Right renal cortex interstitium (tissue), 3 donors: ENCODE data around the gene DGKB. TPM values are rescaled to one million over a fixed set of nuclear protein-coding genes. Genes with fewer than 3 reads are reported as not detected.

ENCODE experiments used
- DNase-seq, 3 donors: peaks; one replicate each; pipeline ENCODE4 v3.0.0-alpha.2; 2013; ENCODE audit warnings: low read depth in 3 of 3, low spot score in 2 of 3
- polyA plus RNA-seq, 3 donors: library from polyadenylated mRNA; unstranded; fragments of 120-200 nt; gene quantifications; one replicate each; pipeline ENCODE4 v1.2.1, GENCODE V29; 2013; ENCODE audit not compliant: insufficient read length in 3 of 3

The DGKB gene
- polyA plus RNA-seq, 3 donors: 2.5 to 3.9 (median 2.7) TPM

DNA sequence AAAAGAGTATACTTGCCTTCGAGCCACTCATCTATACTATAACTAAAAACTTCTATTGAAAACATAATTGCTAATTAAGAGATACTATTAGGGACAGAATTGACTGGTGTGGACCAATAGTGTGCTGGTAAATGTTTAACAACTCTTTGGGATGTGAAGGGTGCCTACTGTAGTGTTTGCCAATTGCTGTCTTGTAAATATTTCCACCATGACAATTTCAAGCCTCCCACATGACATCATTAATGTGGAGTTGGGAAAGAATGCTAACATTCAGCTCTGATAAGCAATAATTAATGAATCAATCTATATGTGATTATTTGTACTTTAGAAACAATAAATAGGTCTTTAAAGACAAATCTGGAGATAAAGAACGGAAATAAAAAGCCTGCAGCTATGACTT is 136.8 kb downstream of the DGKB start:
- no peak for DNase-seq

DNA sequence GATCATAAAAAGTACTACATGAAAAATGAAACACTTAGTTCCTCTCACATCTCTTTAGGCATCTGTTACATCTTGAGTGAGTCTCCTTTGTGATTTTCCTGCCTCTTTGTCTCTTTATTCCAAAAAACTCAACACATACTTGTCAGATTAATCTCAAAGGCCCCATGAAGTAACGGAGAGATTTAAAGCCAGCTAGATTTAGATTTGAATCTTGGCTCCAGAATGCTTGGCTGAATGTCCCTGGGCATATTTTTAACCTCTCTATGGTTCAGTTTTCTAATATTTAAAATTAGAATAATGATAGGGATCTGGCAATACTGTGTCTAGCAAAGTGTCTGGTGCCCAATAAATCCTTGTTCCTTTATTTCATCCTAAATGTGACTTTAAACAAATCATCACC is 140.0 kb downstream of the DGKB start:
- no peak for DNase-seq

DNA sequence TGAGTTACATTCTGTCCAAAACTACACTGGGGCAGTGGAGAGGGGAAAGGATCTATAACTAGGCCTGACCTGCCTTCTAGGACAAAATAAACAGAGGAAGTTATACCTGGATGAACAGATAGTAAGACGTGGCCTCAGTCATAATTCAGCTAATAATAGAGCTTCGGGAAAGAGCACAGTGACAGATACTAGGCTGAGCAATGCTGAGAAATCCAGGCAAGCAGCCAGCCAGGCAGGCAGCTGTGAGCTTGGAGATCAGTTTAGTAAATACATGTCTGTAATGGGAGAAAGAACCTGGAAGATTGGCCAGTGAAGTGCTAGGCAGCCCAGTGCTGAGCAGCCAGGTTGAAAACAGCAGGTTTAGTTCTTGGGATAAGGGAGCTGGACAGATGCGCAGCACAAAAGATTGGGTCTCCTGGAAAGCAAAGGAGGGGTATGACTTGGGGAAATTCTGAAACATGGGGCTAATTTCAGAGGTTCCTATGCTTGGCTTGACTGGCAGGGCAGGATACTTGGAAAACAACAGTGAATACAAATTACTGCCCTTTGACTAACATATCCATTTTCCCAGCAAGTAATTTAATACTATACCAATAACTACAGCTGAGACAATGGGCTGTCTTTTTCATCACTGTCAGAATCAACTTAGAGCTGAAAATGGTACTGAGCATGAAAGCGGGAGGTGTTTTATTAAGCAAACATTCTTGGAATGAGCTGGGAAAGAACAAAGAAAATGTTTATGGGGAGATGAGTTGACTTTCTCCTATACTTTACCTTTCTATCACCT is 140.8 kb downstream of the DGKB start:
- DNase-seq: no peak

DNA sequence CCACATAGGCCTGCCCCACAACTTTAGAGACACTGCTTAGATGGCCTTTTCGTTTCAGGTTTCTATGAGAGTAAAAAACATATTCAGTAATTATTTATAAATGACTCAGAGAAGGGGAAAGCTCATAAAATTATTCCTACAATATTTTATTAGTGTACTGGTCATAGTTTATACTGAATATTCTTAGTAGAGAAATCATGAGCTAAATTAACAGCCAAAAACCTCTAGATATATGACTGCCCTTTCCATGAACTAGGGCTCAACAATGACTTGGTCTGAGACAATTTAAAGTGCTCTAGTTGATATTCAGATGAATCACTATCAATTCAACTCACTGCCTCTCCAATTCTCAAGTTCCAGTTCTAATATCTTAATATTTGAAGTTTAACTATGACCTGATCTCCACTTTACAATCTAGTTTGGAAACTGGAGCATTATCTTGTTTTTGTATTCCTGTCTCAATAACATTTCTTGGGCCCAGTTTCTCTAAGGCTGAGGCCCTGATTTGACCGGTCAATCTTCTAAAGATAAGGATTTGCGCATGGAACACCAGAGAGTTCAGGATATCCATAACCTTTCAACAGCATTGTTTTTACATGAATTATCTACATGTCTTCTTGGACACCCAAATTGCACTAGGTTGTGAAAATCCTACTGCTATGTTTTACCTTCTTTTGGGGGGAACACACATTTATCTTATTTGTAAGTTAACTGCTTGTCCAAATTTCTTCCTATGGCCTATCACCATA is 141.6 kb downstream of the DGKB start:
- no peak for DNase-seq

DNA sequence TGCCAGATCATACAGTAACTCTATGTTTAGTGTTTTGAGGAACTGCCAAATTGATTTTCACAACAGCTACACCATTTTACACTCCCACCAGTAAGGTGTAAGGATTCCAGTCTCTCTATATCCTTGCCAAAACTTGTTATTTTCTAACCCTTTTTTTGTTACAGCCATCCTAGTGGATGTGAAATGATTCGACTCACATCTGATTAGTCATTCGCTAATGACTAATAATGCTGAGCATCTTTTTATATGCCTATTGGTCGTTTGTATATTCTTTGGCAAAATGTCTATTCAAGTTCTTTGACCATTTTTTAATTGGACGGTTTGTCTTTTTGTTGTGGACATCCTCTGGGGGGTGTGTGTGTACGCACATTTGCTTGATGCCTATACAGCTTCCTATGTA is 142.8 kb downstream of the DGKB start:
- no peak for DNase-seq

DNA sequence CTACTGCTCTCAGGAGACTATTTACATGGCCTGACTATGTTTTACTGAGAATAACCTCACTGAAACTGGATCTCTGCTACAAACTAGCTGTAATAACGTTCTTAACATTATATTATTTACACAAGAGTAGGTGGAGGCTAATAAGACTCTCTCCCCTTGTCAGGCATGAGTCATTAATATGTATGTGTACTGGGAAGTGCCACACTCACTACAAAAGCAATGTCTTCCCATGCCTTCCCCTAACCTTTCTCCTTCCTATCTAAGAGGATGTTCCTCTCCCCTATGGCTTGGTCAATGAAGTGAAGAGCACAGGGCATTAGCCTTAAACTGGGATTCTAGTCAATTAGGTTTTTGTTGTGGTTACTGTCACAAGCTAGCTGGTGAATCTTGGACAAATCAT is 147.9 kb downstream of the DGKB start:
- DNase-seq: no peak

DNA sequence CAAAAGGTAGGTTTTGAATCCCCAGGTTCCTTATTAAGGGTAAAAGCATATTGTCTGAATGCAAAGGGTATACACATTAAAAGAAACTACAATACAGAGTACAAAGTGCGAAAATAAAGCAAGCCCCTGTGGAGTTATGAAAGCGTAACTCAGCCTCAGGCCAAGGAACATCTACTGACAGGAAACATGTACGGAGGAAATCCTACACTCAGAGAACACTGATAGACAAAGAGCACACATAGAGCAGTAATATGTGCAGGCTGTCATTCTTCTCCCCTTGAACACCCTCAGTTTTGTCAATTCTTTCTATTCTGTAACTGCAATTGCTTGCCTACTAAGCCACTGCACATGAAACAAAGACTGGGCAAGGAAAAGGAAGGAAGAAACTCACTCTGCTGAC is 150.2 kb downstream of the DGKB start:
- DNase-seq: no peak

DNA sequence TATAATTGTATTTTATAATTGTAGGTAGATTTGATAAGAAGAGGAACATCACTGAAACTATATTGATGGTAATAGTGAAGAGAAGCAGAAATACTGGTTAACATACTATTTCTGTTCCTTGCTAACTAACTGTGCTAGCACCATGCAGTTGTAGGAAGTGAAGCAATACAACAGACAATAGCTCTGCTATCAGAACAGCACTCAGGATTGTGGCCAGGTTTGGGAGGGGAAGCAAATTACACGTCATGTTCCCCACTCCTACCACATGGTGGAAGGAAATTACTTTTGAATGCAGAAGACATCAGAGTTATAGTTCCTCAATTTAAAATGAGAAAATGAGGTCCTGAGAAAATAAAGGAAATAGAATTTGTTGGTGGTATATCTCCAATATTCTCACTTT is 151.1 kb downstream of the DGKB start:
- no peak for DNase-seq

DNA sequence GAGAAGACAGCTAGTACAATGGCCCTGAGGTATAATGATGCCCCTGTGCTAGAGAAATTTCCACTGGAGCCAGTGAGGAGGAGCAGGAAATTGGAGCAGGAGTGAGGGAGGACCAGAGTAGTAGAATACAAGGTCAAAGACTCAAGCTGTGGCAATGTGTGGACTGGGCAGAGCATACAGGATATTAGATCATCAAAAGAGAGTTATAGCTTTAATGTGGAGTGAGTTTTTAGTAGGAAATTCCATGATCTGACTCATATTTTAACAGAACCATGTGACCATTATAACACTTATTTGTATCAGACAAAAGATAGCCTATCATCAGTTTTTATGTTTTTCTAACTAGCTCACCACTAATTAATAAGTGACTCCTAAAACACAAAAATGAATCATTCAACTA is 154.1 kb downstream of the DGKB start:
- DNase-seq: no peak

DNA sequence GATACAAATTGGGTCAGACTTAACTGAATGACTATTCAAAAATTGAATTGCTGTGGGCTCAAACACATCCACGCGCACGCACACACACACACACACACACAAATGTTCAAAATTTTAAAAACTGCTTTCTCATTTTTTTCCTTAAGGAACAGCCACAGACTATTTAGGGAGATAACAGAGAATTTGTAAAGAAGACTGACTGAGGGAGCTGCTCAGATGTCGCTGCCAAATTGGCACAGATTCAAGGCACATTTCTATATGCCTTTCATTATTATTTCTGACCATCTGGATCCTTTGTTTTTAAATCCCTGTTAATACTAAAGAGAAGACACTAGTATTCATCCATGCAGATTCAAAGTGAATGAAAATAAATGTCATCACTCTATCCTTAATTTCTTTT is 154.8 kb downstream of the DGKB start:
- DNase-seq: no peak

DNA sequence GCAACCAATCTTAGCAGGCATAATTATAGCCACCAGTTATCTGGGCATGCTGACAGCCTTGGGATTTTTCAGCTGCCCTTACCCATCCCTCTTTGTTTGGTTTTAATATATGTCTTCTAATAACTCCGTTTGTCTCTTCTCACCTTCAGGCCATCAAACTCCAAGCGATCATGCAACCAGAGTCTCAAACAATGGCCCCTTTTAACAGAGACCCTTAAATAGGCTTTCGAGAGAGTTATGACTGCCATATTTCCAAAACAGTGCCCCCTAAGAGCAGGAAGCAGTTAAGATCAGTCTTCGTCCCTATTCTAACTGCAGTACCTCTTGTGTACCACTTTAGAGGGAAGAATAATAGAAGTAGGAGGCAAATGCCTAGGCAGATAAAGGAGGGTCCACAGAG is 157.5 kb downstream of the DGKB start:
- DNase-seq: no peak

DNA sequence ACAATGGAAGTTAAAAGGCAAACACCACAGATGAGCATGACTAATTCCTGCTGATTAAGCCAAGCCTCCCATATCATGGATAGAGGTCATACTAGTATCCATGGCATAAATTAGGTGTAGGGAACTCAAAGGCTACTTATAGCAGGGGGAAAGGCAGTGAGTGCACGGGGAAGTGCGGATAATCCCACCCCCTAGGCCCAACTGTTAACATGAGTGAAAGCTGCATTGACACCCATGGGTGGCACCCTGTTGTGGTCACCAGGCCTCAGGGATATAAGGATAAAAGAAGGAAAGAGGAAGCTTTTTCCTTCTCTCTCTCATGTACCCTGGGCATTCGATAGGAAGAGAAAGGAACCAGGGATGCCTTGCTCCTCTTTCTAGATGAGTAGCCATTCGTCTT is 161.9 kb downstream of the DGKB start:
- no peak for DNase-seq

DNA sequence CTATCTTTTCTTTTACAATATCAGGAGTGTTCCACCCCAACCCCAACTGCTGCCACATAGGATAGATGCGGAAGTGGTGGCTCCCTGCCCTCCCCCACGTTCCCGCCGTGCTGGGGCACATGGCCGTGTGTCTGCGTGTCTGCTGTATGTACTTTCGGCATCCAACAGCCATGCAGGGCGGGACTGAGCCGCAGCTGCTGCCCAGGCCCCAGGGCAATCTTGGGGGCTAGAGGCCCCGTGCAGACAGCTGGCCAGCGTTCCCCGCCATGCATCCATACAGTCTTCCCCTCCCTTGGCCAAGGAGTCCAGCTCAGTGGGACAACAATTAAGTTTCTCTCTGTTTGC is 162.7 kb downstream of the DGKB start:
- no peak for DNase-seq

DNA sequence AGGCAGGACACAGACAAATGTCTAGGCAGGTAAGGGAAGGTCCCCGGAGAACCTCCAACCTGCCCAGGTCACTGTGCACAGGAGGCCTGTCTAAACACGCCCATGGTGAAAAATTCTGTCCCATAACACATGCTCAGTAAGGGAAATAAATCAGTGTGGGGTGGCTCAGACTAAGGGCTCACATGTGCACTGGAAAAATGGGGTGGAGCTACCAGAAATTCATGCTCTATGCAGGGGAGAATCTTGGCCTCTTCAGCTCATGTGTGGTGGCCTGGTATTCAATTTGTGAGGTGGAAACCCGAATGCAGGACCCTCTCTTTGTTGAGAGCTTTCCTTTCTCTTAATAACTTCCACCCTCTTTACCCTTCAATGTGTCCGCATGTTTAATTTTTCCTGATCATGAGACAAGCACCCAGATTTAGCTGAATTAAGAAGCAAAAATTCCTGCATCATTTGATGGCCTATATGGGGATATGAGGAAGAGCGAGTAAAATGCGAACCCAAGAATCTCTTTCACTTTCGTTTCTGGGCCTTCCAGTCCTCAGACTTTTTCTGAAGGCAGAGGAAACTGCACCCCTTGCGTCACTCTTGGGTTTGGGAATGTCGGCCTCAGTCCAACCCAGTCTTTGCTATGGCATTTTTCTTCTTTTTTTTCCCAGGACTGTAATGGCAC is 163.2 kb downstream of the DGKB start:
- no peak for DNase-seq

DNA sequence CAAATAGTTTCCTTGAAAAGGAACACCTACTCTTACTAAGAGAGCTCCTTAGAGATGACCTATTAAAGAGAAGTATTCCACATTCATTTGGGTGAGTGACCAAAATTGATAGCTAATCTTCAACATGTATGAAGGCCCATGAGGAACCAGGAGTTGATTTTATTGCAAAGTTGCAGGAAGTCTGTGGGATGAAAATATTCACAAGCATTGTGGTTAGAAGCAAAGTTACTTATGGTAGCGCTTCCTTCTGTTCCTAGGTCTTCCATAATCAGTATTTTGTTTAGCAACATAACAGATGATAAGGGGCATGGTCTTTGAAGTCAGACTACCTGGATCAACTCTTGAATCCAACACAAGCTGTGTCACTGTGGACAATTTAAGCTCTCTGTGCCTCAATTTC is 164.5 kb downstream of the DGKB start:
- DNase-seq: no peak

DNA sequence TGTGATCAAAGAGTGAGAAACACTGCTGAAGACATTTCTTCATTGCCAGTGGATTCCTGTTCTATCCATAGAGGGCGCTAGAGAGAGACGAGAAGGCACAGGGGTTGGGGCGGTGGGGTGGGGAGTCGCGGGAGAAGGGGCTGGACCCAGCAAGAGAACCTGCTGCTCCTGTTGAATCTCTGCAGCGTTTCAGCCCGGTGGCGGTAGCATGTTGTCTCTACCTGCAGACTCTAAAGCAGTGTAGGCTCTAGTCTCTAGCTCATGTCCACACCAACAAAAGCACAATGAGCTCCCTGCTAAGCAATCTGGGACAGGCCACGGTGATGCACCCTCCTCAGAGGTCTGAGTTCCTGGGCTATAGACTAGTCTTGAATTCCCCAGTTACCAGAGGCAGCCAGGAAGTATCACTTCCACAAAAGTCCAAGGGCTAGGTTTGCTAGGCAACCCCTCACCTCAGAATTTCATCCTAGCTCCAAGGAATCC is 167.7 kb downstream of the DGKB start:
- DNase-seq: no peak

DNA sequence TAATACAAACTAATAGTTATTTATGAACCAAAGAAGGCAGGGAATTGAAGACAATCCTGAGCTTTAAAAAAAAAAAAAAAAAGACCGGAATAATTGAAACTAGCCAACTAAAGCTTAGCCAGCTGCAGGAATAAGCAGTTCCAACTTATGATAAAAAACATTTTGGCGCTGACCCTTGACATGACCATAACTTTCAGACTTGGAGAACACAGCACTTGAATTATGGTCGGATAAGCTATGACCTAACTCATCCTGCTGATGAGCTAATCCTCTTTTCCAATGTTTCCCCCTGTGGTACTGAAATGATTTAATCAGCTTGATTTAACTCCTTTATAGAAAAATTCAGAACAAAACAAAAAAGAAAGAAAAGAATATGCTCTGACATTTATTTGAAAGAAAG is 181.8 kb downstream of the DGKB start:
- no peak for DNase-seq

DNA sequence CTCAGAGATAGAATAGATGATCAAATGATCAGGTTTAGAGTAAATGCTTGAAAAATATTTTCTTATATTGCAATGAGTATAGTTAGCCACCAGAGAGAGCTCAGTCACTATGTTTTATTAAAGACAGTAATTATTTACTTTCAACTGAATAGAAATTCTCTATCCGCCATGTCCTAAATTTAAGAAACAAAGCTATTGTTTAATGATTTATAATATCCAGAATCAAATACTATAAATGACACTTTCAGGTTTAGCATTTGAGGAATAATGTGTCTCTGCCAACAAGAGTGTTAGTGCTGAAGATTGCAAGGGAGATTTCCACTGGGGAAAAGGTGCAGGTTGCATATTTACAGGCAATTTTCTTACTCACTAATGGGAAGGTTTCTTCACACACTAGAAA is 184.7 kb downstream of the DGKB start:
- peak in 1 of 3 donors; percentile 1 for DNase-seq

DNA sequence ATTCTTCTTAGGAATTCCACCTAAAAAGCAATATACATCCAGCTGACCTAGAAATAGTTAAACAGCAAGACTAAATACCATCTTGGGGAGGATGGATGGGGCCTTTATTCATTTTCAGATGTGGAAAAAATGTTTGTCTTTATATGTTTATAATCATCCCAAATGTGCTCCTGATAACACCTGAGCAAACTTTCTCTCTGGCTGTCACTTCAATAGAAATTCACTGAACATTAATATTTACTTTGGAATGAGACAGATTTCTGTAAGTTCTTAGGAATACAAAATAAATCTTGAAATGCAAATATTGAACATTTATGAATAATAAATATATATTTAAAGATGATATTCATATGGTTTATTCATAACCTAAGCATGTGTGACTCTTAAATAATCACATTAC is 185.4 kb downstream of the DGKB start:
- DNase-seq: no peak

DNA sequence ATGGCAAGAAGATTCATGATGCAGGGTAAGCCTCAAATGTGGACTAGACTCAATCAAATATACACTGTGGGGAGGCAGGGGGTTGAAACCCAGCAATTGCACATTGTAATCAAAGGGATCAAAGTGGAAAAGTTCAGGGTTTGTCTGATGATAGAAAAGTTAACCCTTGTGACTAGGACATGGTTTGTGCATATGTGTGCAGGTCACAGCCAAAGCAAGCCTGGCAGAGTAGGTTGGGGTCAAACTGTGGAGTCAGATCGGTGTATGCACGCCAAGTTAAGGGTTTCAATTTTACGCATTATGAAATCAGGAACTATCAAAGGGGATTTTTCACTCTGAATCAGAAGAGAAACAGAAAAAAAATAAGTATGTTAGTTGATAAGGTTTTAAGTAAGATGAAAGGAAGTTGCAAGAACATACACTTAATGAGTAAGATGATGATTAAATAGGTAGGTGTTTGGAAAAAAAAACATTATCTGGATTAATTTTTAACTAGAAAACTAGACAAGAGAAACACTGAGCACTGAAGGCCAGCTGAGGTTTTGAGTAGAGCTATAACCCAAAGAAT is 188.3 kb downstream of the DGKB start:
- no peak for DNase-seq

DNA sequence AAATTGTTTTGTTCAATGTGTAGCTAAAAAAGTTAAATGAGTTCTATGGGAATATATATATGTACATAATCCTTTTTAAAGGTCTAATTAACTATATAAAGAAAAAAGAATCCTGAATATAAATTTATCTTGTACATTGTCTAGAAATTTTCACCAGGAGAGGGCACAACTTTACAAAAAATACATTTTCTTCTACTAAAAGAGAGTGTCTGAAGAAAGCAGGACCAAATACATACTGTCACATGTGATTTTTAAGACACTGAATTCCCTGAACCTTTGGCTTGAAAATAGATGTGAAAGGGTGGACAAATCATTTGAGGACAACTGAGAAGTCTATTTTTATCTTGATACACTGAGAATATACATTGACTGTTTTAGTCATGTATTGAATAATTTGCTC is 204.3 kb downstream of the DGKB start:
- DNase-seq: no peak
